MM.1S (cell line): Measurements from ENCODE around the gene SRGAP3.

Experiments used
- EZH2 ChIP-seq: fragments of 300-600 bp; sonication (generic); optimal IDR thresholded peaks from 2 replicates; pipeline ENCODE3; 2017; ENCODE audit warnings: low read depth, mild to moderate bottlenecking, antibody characterized with exemption, low read length, mixed read lengths
- TF ChIP-seq, protein P1 (sequence below): fragments of 300-600 bp; sonication (generic); IDR thresholded peaks from 2 replicates; pipeline ENCODE4 v1.5.1; 2016; ENCODE audit warnings: antibody characterized with exemption, low read length, mixed read lengths

DNA sequence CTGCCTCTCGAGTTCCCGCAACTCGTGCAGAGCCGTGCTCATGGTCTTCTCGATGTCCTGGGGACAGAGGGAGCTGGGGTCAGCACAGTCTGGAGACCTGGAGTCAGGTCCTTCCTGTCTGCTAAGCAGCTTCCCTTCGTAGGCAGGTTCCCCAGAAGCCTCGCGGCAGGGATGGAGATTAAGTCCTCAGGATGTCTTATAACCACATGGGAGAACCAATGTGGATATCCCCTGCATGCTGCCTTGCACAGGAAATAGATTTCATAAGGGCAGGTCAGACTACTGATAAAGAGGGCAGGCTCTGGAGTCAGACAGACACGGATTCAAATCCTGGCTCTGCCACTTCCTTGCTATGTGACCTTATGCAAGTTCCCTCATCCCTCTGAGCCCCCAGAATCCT lies 263.6 kb downstream of the SRGAP3 start:
- TF ChIP-seq, protein P1, sequence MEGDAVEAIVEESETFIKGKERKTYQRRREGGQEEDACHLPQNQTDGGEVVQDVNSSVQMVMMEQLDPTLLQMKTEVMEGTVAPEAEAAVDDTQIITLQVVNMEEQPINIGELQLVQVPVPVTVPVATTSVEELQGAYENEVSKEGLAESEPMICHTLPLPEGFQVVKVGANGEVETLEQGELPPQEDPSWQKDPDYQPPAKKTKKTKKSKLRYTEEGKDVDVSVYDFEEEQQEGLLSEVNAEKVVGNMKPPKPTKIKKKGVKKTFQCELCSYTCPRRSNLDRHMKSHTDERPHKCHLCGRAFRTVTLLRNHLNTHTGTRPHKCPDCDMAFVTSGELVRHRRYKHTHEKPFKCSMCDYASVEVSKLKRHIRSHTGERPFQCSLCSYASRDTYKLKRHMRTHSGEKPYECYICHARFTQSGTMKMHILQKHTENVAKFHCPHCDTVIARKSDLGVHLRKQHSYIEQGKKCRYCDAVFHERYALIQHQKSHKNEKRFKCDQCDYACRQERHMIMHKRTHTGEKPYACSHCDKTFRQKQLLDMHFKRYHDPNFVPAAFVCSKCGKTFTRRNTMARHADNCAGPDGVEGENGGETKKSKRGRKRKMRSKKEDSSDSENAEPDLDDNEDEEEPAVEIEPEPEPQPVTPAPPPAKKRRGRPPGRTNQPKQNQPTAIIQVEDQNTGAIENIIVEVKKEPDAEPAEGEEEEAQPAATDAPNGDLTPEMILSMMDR: no peak
- no peak for TF ChIP-seq EZH2
